Neural progenitor cell (in vitro differentiated cells): ENCODE results near the gene SHC2.

ENCODE experiments used
- EZH2 ChIP-seq: fragments of 200-600 bp; sonication (generic); IDR thresholded peaks from 2 replicates; pipeline ENCODE4 v1.6.1; 2017; ENCODE audit warnings: antibody characterized with exemption, mild to moderate bottlenecking, moderate library complexity
- TF ChIP-seq, protein P1 (sequence below): fragments of 200-600 bp; sonication (generic); IDR thresholded peaks from 2 replicates; pipeline ENCODE4 v1.5.1; 2017; ENCODE audit warnings: antibody characterized with exemption, mild to moderate bottlenecking

DNA sequence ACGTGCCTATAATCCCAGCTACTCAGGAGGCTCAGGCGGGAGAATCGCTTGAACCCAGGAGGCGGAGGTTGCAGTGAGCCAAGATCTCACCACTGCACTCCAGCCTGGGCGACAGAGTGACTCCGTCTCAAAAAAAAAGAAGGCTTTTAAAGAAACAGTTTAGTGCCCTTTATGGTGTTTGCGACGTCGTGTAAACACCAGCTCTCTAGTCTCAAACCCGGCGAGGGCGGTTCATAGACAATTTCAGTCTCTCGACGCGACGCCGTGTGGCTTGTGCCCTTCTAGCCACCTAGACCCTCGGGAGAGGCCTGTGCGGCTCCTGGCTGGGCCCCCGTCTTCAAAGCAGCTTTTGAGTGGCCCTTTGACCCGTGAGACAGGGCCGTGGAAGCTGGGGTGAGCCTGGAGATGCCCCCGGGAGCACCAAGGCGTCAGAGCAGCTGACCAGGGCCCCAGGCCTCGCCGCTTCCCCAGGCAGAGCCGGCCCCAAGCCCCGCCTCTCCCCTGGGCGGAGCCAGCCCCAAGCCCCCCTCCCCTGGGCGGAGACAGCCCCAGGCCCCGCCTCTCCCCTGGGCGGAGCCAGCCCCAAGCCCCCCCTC, 30.4 kb upstream of the SHC2 start:
- TF ChIP-seq, protein P1, sequence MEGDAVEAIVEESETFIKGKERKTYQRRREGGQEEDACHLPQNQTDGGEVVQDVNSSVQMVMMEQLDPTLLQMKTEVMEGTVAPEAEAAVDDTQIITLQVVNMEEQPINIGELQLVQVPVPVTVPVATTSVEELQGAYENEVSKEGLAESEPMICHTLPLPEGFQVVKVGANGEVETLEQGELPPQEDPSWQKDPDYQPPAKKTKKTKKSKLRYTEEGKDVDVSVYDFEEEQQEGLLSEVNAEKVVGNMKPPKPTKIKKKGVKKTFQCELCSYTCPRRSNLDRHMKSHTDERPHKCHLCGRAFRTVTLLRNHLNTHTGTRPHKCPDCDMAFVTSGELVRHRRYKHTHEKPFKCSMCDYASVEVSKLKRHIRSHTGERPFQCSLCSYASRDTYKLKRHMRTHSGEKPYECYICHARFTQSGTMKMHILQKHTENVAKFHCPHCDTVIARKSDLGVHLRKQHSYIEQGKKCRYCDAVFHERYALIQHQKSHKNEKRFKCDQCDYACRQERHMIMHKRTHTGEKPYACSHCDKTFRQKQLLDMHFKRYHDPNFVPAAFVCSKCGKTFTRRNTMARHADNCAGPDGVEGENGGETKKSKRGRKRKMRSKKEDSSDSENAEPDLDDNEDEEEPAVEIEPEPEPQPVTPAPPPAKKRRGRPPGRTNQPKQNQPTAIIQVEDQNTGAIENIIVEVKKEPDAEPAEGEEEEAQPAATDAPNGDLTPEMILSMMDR, result no peak
- no peak for TF ChIP-seq EZH2
